Fibroblast of skin of abdomen (primary cell): ENCODE results near the gene TNP1. TPM values are rescaled to one million over a fixed set of nuclear protein-coding genes. Genes with fewer than 3 reads are reported as not detected.

Source experiments
- DNase-seq: peaks from one replicate; pipeline ENCODE4 v3.0.0-alpha.2; 2013
- polyA plus RNA-seq, 2 experiments: library from polyadenylated mRNA; unstranded; fragments of 120-200 nt; gene quantifications; one replicate each; pipeline ENCODE4 v1.2.1, GENCODE V29; 2013; ENCODE audit not compliant: insufficient read length in 2 of 2

Gene TNP1, protein sequence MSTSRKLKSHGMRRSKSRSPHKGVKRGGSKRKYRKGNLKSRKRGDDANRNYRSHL
- polyA plus RNA-seq (2013, experiment 1 of 2; ENCODE audit: insufficient read length), result not detected
- polyA plus RNA-seq (2013, experiment 2 of 2; ENCODE audit: insufficient read length), result not detected

DNA sequence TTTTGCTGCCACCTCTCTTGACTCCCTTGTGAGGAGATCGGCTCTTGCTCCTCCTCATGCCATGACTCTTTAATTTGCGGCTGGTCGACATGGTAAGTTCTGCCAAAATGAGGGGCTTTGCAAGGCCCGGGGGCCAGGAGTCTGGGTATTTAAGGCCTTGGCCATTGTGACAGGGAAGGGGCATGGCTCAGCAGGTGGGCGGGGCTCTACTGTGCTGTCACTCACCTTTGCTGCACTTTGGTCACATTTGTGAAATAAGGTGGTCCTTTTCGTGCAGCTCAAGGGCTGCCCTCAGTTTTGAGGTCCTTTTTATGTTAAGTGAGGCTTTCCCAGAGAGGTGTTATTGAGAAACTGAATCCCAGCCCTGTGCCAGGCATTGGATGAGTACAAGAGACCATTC lies at the start of gene TNP1:
Gene TNP1 (minus strand): TSS at position 121 of the 400 bp plus-strand sequence. CDS start 30 bp downstream, at position 91.
- no peak for DNase-seq

GRCh38 chr2:216908300-216908699 lies 48.4 kb upstream of the TNP1 start:
- no peak for DNase-seq

GRCh38 chr2:216905649-216906329 lies 45.9 kb upstream of the TNP1 start:
- no peak for DNase-seq

DNA sequence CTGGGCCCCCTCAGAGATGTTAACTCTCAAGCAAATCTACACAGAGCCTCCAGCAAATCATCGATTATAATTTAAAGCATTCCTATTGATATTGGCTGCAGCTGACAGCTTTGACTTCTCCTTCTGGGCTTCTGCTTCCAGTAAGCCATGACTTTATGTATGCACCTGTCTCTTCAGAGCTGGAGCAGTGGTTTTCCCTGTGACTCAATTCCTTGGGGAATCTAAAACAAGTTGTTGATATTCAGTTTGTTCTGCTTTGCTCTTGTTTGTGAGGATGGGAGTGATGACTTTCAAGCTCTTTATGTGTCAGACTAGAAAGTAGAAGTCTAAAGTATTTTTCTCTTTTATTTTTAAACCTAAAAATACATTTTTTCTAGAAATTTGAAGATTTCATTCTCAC lies 45.1 kb upstream of the TNP1 start:
- no peak for DNase-seq

DNA sequence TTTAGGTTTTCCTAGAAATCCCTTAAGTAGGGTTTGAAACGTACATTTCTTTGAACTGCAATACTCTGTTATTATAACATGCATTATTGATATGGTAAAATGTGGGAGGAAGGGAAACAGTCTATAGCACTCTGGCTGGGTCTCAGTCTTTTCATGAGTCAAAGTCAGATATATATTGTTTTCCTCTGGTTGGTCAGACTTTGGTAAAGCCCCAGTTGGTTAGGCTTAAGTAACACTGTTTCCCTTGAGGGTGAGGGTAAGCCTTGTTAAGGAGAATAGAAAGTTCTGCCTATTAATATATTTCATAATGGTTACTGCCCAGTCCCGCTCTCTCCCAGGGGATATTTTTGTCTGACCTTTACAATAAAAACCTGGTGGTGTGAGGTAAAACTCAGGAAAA lies 44.7 kb upstream of the TNP1 start:
- DNase-seq, result no peak

- DNase-seq, result no peak
Measured at GRCh38 chr2:216903470-216903869, 43.6 kb upstream of the TNP1 start.

GRCh38 chr2:216901273-216901672 lies 41.4 kb upstream of the TNP1 start:
- DNase-seq, result no peak

GRCh38 chr2:216900406-216900805 lies 40.5 kb upstream of the TNP1 start:
- DNase-seq, result no peak

DNA sequence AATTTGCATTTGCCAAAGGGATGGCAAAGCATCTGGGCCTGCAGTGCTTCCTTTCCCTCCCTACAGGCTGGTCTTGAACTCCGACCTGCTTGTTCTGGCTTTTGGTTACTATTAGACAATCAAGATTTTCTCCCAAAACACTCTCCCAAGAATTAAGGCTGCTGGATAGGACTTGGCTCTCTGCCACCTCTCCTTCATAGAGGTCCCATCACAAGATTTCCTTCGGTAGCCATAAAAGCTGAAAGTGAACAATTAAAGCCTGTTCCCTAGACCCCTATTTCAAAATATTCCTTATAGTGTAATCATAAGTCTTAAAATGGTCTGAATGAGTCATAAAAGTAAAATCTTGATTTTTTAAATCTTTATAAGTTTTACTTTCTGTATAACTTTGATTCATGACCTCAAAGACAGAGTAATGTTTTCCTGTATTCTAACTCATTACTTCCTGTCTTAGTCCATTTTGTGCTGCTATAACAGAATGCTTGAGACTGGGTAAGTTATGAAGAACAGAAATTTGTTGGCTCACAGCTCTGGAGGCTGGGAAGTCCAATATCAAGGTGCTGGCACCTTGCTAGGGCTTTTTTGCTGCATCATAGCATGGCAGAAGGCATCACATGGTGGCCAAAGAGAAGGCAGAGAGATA lies 37.8 kb upstream of the TNP1 start:
- no peak for DNase-seq

GRCh38 chr2:216890138-216890537 lies 30.3 kb upstream of the TNP1 start:
- no peak for DNase-seq

- no peak for DNase-seq
Measured at GRCh38 chr2:216888887-216889622, 29.2 kb upstream of the TNP1 start.

- no peak for DNase-seq
Measured at GRCh38 chr2:216888081-216888480, 28.2 kb upstream of the TNP1 start.

DNA sequence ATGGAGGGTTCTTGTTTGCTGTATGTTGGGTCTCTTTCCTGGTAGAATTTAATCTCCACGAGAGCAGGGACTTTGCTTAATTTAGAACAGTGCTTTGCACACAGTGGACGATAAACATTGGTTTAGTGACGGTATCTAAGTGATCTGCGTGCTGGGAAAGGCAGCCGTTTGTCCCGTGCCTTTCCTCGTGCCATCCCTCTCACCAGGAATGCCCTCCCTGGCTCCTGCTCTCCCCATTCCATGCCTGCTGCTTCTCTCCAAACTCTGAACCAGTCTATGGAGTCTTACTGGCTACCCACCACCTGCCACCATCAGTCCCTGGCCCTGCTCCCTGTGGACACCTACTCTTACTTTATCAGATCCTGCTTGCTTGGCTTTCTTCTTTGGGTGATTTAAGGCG lies 27.3 kb upstream of the TNP1 start:
- DNase-seq, result no peak

DNA sequence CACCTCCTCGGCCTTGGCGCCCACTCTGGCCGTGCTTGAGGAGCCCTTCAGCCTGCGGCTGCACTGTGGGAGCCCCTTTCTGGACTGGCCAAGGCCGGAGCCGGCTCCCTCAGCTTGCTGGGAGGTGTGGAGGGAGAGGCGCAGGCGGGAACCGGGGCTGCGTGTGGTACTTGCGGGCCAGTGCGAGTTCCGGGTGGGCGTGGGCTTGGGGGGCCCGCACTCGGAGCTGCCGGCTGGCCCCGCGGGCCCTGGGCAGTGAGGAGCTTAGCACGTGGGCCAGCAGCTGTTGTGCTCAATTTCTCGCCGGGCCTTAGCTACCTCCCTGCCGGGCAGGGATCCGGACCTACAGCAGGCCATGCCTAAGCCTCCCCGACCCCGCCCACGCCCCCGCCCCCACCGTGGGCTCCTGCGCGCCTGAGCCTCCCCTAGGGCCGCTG lies 25.3 kb upstream of the TNP1 start:
- DNase-seq, result no peak

GRCh38 chr2:216884347-216884746 lies 24.5 kb upstream of the TNP1 start:
- DNase-seq, result no peak

GRCh38 chr2:216882876-216883275 lies 23.0 kb upstream of the TNP1 start:
- no peak for DNase-seq

GRCh38 chr2:216881411-216881810 lies 21.5 kb upstream of the TNP1 start:
- DNase-seq, result no peak

DNA sequence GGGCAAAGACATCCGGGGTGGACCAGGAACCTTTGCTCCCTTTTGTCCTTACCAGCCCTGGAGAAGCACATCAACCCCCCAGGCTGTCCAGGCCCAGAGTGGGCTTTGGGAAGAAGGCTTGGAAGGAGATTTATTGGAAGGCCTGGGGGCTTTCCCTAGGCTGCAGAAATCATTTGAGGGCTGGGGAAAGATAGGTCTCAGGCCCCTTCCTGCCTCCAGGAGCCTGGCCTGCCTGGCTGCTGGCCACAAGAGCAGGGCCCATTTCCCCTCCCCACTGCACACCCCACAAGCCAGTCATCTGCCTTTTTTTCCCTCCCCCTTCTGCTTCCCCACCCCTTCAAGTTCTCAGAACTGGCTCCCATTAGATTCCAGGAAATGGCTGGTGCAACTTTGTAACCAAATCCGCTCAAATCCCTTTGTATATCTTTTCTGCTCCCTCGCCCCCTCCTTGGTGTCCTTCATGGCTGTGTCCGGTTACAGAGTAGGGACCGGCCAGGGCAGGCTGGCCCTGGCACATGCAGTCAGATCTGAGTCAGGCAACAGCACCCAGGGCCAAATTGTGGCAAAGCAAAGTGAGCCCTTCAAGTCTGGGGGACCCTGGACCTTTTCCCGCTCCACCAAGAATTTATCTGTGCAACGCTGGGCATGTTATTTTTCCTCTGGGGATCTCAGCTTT lies 20.8 kb upstream of the TNP1 start:
- DNase-seq, result peak; percentile 30

DNA sequence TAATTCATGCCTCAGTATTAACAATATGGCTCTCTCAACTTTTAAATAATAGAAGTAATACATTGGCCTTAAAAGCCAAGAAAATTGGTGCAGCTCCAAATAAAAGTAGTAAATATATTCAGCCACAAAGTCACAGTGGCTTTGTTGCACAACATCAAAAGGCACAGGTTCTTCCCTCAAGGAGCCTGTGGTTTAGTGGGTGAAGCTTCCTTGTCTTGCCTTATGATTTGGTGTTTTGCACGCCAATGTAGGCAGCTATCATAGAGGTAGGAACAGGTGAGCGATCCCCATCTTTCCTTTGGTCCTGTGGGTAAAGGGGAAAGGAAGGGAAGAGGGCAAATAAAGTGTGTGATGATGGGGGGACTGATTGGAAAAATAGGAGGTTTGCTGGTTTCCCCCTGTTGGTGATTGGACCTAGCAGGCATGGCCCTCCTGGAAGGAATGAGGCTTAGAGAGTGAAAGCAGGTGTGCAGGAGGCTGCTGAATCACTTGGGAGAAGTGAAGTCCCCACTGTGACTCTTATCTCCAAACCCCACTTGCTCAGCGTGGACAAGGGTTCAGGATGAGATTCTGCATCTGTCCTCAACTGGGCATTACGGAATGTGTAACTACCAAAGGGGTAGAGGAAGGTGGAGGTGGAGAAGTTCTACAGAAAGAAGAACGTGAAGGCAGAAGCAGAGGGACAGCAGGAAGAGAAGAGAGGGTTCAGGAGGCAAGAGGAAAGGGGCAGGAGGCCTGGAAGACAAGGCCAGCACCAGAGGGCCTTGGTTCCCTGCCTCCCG lies 20.1 kb upstream of the TNP1 start:
- no peak for DNase-seq

DNA sequence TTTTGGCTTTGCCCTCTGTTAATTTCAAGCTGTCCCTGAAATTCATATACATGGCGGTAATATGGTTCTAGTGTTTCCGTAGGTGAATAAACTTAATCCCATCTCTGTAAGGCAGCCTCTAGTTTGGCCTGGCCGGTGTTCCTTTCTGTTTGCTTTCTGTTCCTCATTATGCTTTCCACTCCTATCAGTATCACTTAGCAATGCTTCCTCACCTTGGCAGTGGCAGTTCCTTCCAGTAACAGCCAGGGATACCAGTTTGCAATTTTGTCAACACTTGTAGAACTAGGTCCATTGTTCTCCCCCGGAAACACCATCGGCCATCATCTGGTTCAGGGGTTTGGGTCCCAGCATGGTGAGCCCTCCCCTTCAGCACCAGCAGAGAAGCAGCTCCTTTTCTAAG lies 18.2 kb upstream of the TNP1 start:
- DNase-seq, result no peak

DNA sequence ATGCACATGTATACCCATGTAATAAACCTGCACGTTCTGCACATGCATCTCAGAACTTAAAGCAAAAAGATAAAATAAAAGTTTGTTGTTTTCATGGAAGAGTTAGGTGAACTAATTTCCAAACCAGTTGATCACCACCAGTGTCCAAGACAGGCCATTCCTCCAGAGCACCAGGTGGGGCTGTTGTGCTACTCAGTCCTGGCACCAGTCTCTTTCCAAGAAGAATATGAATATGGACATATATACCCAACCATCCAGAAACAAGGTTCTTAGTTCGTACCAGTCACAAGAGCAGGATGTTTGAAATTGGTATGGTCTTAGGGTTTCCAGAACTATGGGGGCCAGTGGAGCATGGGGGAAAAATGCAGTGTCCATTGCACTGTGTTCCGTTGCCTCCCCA lies 17.2 kb upstream of the TNP1 start:
- DNase-seq, result no peak

- DNase-seq, result no peak
Measured at GRCh38 chr2:216875862-216876261, 16.0 kb upstream of the TNP1 start.
